Nephron progenitor cell (in vitro differentiated cells): ENCODE results near the gene SCOC.

Experiments
- DNase-seq: peaks from one replicate; pipeline ENCODE4 v3.0.0; 2021
- H3K27ac Mint-ChIP-seq: 2 replicates; pipeline ENCODE4 v1.8.0; 2021; ENCODE audit warnings: mild to moderate bottlenecking, moderate library complexity, mixed read lengths
- H3K27me3 Mint-ChIP-seq: 2 replicates; pipeline ENCODE4 v1.8.0; 2021; ENCODE audit warnings: mild to moderate bottlenecking, low read depth, mixed read lengths; ENCODE audit not compliant: poor library complexity
- H3K36me3 Mint-ChIP-seq: 2 replicates; pipeline ENCODE4 v1.8.0; 2021; ENCODE audit warnings: low read depth, mixed read lengths
- H3K4me1 Mint-ChIP-seq: 2 replicates; pipeline ENCODE4 v1.8.0; 2021; ENCODE audit warnings: mixed read lengths
- H3K4me3 Mint-ChIP-seq: 2 replicates; pipeline ENCODE4 v1.8.0; 2021; ENCODE audit warnings: mild to moderate bottlenecking, moderate library complexity, mixed read lengths
- H3K9me3 Mint-ChIP-seq: 2 replicates; pipeline ENCODE4 v1.8.0; 2021; ENCODE audit warnings: mild to moderate bottlenecking, moderate library complexity, mixed read lengths
- TF ChIP-seq, protein P1 (sequence below): fragments of 200-600 bp; sonication (generic); IDR thresholded peaks from 2 replicates; pipeline ENCODE4 v1.5.0; 2021; ENCODE audit warnings: antibody characterized with exemption

Gene SCOC

GRCh38 chr4:140373328-140374129 lies at the start of gene SCOC:
TSS of gene SCOC (plus strand) at chr4:140373646. CDS start at chr4:140379171, 5,525 bp downstream.
- Mint-ChIP-seq H3K27me3 (peaks cover 5% of the 10 kb centered on the region), H3K27ac (peak within 1 kb of the TSS; percentile 99), H3K36me3 (peaks cover 4% of the 10 kb centered on the region), H3K4me1 (peaks cover 48% of the 10 kb centered on the region), H3K9me3 (no peaks in the 10 kb centered on the region), H3K4me3 (no peak within 1 kb of the TSS)
- DNase-seq, result peak; percentile 98
- TF ChIP-seq, protein P1, sequence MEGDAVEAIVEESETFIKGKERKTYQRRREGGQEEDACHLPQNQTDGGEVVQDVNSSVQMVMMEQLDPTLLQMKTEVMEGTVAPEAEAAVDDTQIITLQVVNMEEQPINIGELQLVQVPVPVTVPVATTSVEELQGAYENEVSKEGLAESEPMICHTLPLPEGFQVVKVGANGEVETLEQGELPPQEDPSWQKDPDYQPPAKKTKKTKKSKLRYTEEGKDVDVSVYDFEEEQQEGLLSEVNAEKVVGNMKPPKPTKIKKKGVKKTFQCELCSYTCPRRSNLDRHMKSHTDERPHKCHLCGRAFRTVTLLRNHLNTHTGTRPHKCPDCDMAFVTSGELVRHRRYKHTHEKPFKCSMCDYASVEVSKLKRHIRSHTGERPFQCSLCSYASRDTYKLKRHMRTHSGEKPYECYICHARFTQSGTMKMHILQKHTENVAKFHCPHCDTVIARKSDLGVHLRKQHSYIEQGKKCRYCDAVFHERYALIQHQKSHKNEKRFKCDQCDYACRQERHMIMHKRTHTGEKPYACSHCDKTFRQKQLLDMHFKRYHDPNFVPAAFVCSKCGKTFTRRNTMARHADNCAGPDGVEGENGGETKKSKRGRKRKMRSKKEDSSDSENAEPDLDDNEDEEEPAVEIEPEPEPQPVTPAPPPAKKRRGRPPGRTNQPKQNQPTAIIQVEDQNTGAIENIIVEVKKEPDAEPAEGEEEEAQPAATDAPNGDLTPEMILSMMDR, result no peak

DNA sequence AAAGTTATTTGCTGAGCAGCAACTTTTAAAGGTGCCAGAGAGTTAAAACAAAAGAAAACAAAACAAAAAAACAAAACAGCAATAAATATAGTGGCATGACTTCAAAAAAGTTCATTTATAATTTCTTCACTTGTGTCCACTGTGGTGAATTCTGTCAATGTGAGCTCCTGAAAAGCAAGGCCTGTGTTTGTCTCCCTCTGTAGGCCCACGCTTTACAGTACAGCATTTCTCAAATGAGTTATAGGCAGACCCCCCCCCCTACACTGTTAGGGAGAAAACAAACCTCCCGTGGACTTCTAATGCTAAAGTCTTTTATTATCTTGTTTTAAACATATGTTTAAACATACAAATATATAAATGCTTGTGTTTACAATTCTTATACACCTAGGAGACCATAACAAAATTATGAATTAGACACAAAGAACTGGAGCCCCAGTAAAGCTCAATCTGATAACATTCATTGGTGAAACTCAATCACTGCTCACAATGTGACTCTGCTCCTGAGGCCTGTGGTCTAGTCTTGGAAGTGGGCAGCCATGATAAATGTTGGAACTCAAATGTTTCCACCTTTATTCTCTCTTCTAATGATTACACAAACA lies 47.0 kb upstream of the SCOC start:
- H3K4me3 Mint-ChIP-seq, result no peak overlapping the region
- H3K27ac Mint-ChIP-seq, result no peak overlapping the region
- no peaks in the 10 kb centered on the region for H3K27me3 Mint-ChIP-seq
- H3K9me3 Mint-ChIP-seq, result peaks cover 13% of the 10 kb centered on the region
- peaks cover 8% of the 10 kb centered on the region for H3K36me3 Mint-ChIP-seq
- no peaks in the 10 kb centered on the region for H3K4me1 Mint-ChIP-seq
- DNase-seq, result peak; percentile 8
- TF ChIP-seq, protein P1, result peak; percentile 66

DNA sequence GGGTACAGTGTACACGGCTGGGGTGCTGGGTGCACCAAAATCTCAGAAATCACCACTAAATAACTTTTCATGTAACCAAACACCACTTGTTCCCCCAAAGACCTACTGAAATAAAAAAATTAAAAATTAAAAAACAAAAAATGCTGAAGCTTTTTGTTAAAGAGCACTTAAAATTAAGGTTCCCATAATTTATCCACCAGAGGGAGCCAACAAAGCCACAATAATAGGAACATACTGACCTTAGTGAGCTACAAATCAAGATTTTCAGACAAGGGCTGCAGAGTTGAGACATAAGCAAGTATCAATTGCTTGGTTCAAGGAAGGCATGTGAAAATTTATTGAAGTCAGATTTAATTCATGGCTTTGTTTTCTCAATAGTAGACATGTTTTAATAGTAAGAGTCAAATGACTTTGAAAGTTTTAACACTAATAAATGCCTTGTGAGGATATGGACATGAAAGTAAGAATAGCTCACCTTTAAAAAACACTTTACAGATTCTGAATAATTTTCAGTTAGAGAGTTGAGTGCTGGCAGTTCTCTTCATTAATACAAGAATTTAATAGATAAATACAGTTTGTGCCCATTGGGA lies 43.0 kb upstream of the SCOC start:
- Mint-ChIP-seq H3K27me3 (no peaks in the 10 kb centered on the region), H3K4me3 (no peak overlapping the region), H3K27ac (no peak overlapping the region), H3K4me1 (peaks cover 10% of the 10 kb centered on the region), H3K9me3 (peaks cover 3% of the 10 kb centered on the region), H3K36me3 (no peaks in the 10 kb centered on the region)
- TF ChIP-seq, protein P1, result peak; percentile 42
- no peak for DNase-seq

DNA sequence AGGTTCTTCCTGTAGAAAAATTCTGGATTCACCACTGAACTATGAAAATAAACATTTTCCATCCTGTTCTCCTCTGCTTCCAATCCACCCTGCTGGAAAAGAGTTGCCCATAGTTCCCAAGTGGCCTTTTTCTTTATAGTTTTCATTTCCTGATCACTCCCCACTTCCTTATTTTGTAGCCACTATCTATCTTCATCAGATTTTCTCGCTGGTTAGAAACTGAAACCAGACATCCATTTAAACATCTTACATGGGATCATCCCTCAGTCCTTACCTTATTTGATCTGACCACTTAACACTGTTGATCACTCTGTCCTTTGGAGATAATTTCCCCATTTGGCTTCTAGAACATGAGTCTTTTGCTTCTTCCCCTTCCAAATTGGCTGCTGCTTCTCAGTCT lies 42.2 kb upstream of the SCOC start:
- Mint-ChIP-seq H3K36me3 (no peaks in the 10 kb centered on the region), H3K27ac (peak overlapping the region; percentile 34), H3K9me3 (peaks cover 3% of the 10 kb centered on the region), H3K4me1 (peaks cover 10% of the 10 kb centered on the region), H3K27me3 (no peaks in the 10 kb centered on the region), H3K4me3 (no peak overlapping the region)
- DNase-seq, result no peak
- TF ChIP-seq, protein P1, result no peak

DNA sequence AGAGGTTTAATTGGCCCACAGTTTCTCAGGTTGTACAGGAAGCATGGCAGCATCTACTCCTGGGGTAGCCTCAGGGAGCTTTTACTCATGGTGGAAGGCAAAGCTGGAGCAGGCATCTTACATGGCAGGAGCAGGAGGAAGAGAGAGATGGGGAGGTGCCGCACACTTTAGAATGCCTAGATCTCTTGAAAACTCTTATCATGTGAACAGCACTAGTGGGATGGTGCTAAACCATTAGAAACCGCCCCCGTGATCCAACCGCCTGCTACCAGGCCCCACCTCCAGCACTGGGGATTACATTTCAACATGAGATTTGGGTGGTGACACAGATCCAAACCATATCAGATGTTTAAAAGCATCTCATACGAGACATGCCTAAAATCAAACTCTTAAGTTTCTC lies 41.6 kb upstream of the SCOC start:
- H3K27ac Mint-ChIP-seq, result peak overlapping the region; percentile 34
- H3K36me3 Mint-ChIP-seq, result no peaks in the 10 kb centered on the region
- H3K4me3 Mint-ChIP-seq, result no peak overlapping the region
- H3K4me1 Mint-ChIP-seq, result peaks cover 10% of the 10 kb centered on the region
- TF ChIP-seq, protein P1, result no peak
- H3K9me3 Mint-ChIP-seq, result peaks cover 4% of the 10 kb centered on the region
- no peaks in the 10 kb centered on the region for H3K27me3 Mint-ChIP-seq
- no peak for DNase-seq
